ENCODE results near the gene CMIP.

Gene CMIP

GRCh38 chr16:81495321-81496234 lies 51.0 kb downstream of the CMIP start:
- peak overlapping the region; percentile 21 for H3K27ac ChIP-seq (ENCODE audit: low read length)
- no peaks in the 10 kb centered on the region for H3K27me3 ChIP-seq (ENCODE audit: low read depth, low read length)
- H3K9me3 ChIP-seq (ENCODE audit: control insufficient read depth in 1 of 2, low read length in 2 of 2), result no peaks in the 10 kb centered on the region
- H3K4me3 ChIP-seq (ENCODE audit: low read depth in 1 of 2, low read length in 2 of 2), result no peak overlapping the region
- peaks cover 31 to 35% of the 10 kb centered on the region in 2 donors for H3K4me1 ChIP-seq (ENCODE audit: control insufficient read depth in 1 of 2, insufficient read depth in 2 of 2, low read length in 2 of 2)
- no peaks in the 10 kb centered on the region for H3K36me3 ChIP-seq (ENCODE audit: control insufficient read depth in 1 of 2, insufficient read depth in 2 of 2, low read length in 2 of 2)

- no peak overlapping the region for H3K27ac ChIP-seq (ENCODE audit: low read length)
Observed at GRCh38 chr16:81496321-81496720, 51.7 kb downstream of the CMIP start.

GRCh38 chr16:81496742-81497141 lies 52.1 kb downstream of the CMIP start:
- H3K4me1 ChIP-seq (ENCODE audit: control insufficient read depth in 1 of 2, insufficient read depth in 2 of 2, low read length in 2 of 2), result peaks cover 28 to 31% of the 10 kb centered on the region in 2 donors
- H3K27ac ChIP-seq (ENCODE audit: low read length), result no peak overlapping the region
- no peaks in the 10 kb centered on the region for H3K36me3 ChIP-seq (ENCODE audit: control insufficient read depth in 1 of 2, insufficient read depth in 2 of 2, low read length in 2 of 2)
- no peak overlapping the region for H3K4me3 ChIP-seq (ENCODE audit: low read depth in 1 of 2, low read length in 2 of 2)
- H3K9me3 ChIP-seq (ENCODE audit: control insufficient read depth in 1 of 2, low read length in 2 of 2), result no peaks in the 10 kb centered on the region
- H3K27me3 ChIP-seq (ENCODE audit: low read depth, low read length), result no peaks in the 10 kb centered on the region

More at GRCh38 chr16:81496321-81496720, 51.7 kb downstream of the CMIP start:
- H3K4me3 ChIP-seq (ENCODE audit: low read depth in 1 of 2, low read length in 2 of 2), result no peak overlapping the region
- no peaks in the 10 kb centered on the region for H3K36me3 ChIP-seq (ENCODE audit: control insufficient read depth in 1 of 2, insufficient read depth in 2 of 2, low read length in 2 of 2)
- no peaks in the 10 kb centered on the region for H3K9me3 ChIP-seq (ENCODE audit: control insufficient read depth in 1 of 2, low read length in 2 of 2)
- no peaks in the 10 kb centered on the region for H3K27me3 ChIP-seq (ENCODE audit: low read depth, low read length)
- H3K4me1 ChIP-seq (ENCODE audit: control insufficient read depth in 1 of 2, insufficient read depth in 2 of 2, low read length in 2 of 2), result peaks cover 31 to 35% of the 10 kb centered on the region in 2 donors

- Histone ChIP-seq H3K27me3 (ENCODE audit: low read depth, low read length) (no peaks in the 10 kb centered on the region), H3K4me3 (ENCODE audit: low read depth in 1 of 2, low read length in 2 of 2) (no peak overlapping the region), H3K36me3 (ENCODE audit: control insufficient read depth in 1 of 2, insufficient read depth in 2 of 2, low read length in 2 of 2) (no peaks in the 10 kb centered on the region), H3K9me3 (ENCODE audit: control insufficient read depth in 1 of 2, low read length in 2 of 2) (no peaks in the 10 kb centered on the region), H3K27ac (ENCODE audit: low read length) (peak overlapping the region; percentile 36), H3K4me1 (ENCODE audit: control insufficient read depth in 1 of 2, insufficient read depth in 2 of 2, low read length in 2 of 2) (peaks cover 22 to 23% of the 10 kb centered on the region in 2 donors)
Observed at GRCh38 chr16:81497690-81498089, 53.1 kb downstream of the CMIP start.

GRCh38 chr16:81498351-81498750 lies 53.7 kb downstream of the CMIP start:
- peaks cover 17 to 22% of the 10 kb centered on the region in 2 donors for H3K4me1 ChIP-seq (ENCODE audit: control insufficient read depth in 1 of 2, insufficient read depth in 2 of 2, low read length in 2 of 2)
- no peaks in the 10 kb centered on the region for H3K27me3 ChIP-seq (ENCODE audit: low read depth, low read length)
- H3K4me3 ChIP-seq (ENCODE audit: low read depth in 1 of 2, low read length in 2 of 2), result no peak overlapping the region
- no peaks in the 10 kb centered on the region for H3K36me3 ChIP-seq (ENCODE audit: control insufficient read depth in 1 of 2, insufficient read depth in 2 of 2, low read length in 2 of 2)
- no peaks in the 10 kb centered on the region for H3K9me3 ChIP-seq (ENCODE audit: control insufficient read depth in 1 of 2, low read length in 2 of 2)
- no peak overlapping the region for H3K27ac ChIP-seq (ENCODE audit: low read length)

- Histone ChIP-seq H3K36me3 (ENCODE audit: control insufficient read depth in 1 of 2, insufficient read depth in 2 of 2, low read length in 2 of 2) (no peaks in the 10 kb centered on the region), H3K4me3 (ENCODE audit: low read depth in 1 of 2, low read length in 2 of 2) (no peak overlapping the region), H3K27me3 (ENCODE audit: low read depth, low read length) (no peaks in the 10 kb centered on the region), H3K9me3 (ENCODE audit: control insufficient read depth in 1 of 2, low read length in 2 of 2) (no peaks in the 10 kb centered on the region), H3K4me1 (ENCODE audit: control insufficient read depth in 1 of 2, insufficient read depth in 2 of 2, low read length in 2 of 2) (peaks cover 16 to 22% of the 10 kb centered on the region in 2 donors), H3K27ac (ENCODE audit: low read length) (no peak overlapping the region)
Observed at GRCh38 chr16:81499576-81500380, 55.2 kb downstream of the CMIP start.

- H3K4me3 ChIP-seq (ENCODE audit: low read depth in 1 of 2, low read length in 2 of 2), result no peak overlapping the region
- H3K27ac ChIP-seq (ENCODE audit: low read length), result peak overlapping the region; percentile 31
- H3K27me3 ChIP-seq (ENCODE audit: low read depth, low read length), result no peaks in the 10 kb centered on the region
- peaks cover 11 to 22% of the 10 kb centered on the region in 2 donors for H3K4me1 ChIP-seq (ENCODE audit: control insufficient read depth in 1 of 2, insufficient read depth in 2 of 2, low read length in 2 of 2)
- H3K36me3 ChIP-seq (ENCODE audit: control insufficient read depth in 1 of 2, insufficient read depth in 2 of 2, low read length in 2 of 2), result no peaks in the 10 kb centered on the region
- no peaks in the 10 kb centered on the region for H3K9me3 ChIP-seq (ENCODE audit: control insufficient read depth in 1 of 2, low read length in 2 of 2)
Observed at GRCh38 chr16:81500833-81501521, 56.4 kb downstream of the CMIP start.

- Histone ChIP-seq H3K27ac (ENCODE audit: low read length) (no peak overlapping the region), H3K36me3 (ENCODE audit: control insufficient read depth in 1 of 2, insufficient read depth in 2 of 2, low read length in 2 of 2) (no peaks in the 10 kb centered on the region), H3K27me3 (ENCODE audit: low read depth, low read length) (no peaks in the 10 kb centered on the region), H3K4me1 (ENCODE audit: control insufficient read depth in 1 of 2, insufficient read depth in 2 of 2, low read length in 2 of 2) (peaks cover 2 to 13% of the 10 kb centered on the region in 2 donors), H3K9me3 (ENCODE audit: control insufficient read depth in 1 of 2, low read length in 2 of 2) (no peaks in the 10 kb centered on the region), H3K4me3 (ENCODE audit: low read depth in 1 of 2, low read length in 2 of 2) (no peak overlapping the region)
Observed at GRCh38 chr16:81502396-81503070, 57.9 kb downstream of the CMIP start.

GRCh38 chr16:81505011-81505661 lies 60.5 kb downstream of the CMIP start:
- Histone ChIP-seq H3K4me3 (ENCODE audit: low read depth in 1 of 2, low read length in 2 of 2) (no peak overlapping the region), H3K27ac (ENCODE audit: low read length) (no peak overlapping the region), H3K27me3 (ENCODE audit: low read depth, low read length) (no peaks in the 10 kb centered on the region), H3K4me1 (ENCODE audit: control insufficient read depth in 1 of 2, insufficient read depth in 2 of 2, low read length in 2 of 2) (no peaks in the 10 kb centered on the region), H3K36me3 (ENCODE audit: control insufficient read depth in 1 of 2, insufficient read depth in 2 of 2, low read length in 2 of 2) (no peaks in the 10 kb centered on the region), H3K9me3 (ENCODE audit: control insufficient read depth in 1 of 2, low read length in 2 of 2) (no peaks in the 10 kb centered on the region)

GRCh38 chr16:81509404-81509803 lies 64.8 kb downstream of the CMIP start:
- H3K27me3 ChIP-seq (ENCODE audit: low read depth, low read length), result no peaks in the 10 kb centered on the region
- H3K36me3 ChIP-seq (ENCODE audit: control insufficient read depth in 1 of 2, insufficient read depth in 2 of 2, low read length in 2 of 2), result peaks cover 0 to 4% of the 10 kb centered on the region in 2 donors
- no peaks in the 10 kb centered on the region for H3K9me3 ChIP-seq (ENCODE audit: control insufficient read depth in 1 of 2, low read length in 2 of 2)
- peaks cover 11 to 14% of the 10 kb centered on the region in 2 donors for H3K4me1 ChIP-seq (ENCODE audit: control insufficient read depth in 1 of 2, insufficient read depth in 2 of 2, low read length in 2 of 2)
- no peak overlapping the region for H3K27ac ChIP-seq (ENCODE audit: low read length)
- H3K4me3 ChIP-seq (ENCODE audit: low read depth in 1 of 2, low read length in 2 of 2), result no peak overlapping the region

All from muscle layer of duodenum (tissue), 2 donors.